Measurements from ENCODE around the gene CNPY1. TPM values are rescaled to one million over a fixed set of nuclear protein-coding genes. Genes with fewer than 3 reads are reported as not detected.

Gene CNPY1
- total RNA-seq, 4 donors from 2014 or later: not detected

DNA sequence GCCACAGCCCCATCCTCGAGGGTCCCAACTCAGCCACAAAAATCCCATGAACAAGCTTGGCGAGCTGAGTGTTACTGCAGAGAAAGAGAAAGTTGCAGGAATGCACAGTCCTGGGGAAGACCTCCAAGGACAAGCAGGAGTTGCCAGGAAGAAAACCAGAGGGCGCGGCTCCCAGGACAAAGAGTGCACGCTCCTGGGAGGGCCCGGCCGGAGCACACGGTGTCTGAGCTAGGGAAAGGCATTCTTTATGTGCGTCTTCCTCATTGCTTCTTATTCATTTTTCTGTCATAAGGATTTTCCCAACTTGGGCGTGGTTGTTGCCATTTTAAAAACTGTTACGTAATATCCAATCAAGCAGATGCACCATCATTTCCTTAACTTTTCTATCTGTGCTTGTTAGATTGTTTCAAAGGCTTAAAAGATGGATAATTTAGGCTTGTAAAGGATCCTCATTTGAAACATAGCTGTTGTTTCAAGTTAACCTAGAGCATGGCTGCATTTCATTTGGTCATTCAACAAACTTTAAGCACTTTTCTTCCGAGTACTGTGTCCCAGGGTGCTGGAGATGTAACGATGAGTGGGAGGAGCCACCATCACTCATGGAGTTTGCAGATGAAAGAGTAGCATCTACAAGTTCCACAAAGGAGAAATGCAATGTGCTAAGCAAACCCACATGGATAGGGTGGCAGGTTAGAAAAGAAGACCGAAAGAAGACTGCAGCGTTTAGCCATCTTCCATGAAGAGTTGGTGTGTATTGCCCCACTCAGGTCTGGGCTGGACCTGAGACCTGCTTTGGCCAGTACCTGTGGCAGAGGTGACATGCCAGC, 5.6 kb upstream of the CNPY1 start:
- in situ Hi-C loops (cut with MboI; ENCODE audit: low pct_ligation_motif_present in 1 of 4, low pct_unique_long_range_greater_than_20kb in 1 of 4, low sequenced_read_pairs in 3 of 4): no loop called here
- Histone ChIP-seq H3K4me1 (no peaks in the 10 kb centered on the region), H3K36me3 (no peaks in the 10 kb centered on the region), H3K27ac (no peak overlapping the region), H3K27me3 (peaks cover 3% of the 10 kb centered on the region), H3K4me3 (no peak overlapping the region), H3K9me3 (no peaks in the 10 kb centered on the region)
- 68 to 72% methylated on average over 5 to 15 of the region's 15 CpGs for WGBS, 2 donors (ENCODE audit: low coverage in 1 of 2)
- intact Hi-C loops (cut with DNase I; ENCODE audit: low total_unique reads): no loop called here
- peak; percentile 16 for DNase-seq
- TF ChIP-seq POLR2AphosphoS5 (IDR thresholded peaks at IDR 0.05) (no peak), EP300 (IDR thresholded peaks at IDR 0.05; ENCODE audit: low read depth) (no peak), POLR2A (IDR thresholded peaks at IDR 0.05) (no peak)
- TF ChIP-seq, protein P1, sequence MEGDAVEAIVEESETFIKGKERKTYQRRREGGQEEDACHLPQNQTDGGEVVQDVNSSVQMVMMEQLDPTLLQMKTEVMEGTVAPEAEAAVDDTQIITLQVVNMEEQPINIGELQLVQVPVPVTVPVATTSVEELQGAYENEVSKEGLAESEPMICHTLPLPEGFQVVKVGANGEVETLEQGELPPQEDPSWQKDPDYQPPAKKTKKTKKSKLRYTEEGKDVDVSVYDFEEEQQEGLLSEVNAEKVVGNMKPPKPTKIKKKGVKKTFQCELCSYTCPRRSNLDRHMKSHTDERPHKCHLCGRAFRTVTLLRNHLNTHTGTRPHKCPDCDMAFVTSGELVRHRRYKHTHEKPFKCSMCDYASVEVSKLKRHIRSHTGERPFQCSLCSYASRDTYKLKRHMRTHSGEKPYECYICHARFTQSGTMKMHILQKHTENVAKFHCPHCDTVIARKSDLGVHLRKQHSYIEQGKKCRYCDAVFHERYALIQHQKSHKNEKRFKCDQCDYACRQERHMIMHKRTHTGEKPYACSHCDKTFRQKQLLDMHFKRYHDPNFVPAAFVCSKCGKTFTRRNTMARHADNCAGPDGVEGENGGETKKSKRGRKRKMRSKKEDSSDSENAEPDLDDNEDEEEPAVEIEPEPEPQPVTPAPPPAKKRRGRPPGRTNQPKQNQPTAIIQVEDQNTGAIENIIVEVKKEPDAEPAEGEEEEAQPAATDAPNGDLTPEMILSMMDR (IDR thresholded peaks at IDR 0.05): no peak

DNA sequence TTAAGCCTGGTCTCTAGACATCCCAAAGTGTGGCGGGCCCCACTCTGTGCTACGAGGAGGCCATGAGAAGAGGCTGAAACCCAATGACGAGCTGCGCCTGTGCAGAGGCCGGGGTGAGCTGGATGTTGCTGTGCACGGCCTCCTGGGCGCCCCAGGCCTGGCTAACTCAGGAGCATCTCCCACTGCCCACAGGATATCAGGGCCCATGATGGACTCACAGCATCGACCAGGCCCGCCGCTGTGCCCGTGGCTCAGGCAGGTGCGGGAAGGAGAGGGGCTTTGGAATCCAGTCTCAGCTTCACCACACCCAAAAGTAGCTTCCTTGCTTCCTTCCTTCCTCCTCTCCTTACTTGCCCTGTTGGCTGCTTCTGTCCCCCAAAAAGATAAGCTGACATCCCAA, 4.6 kb upstream of the CNPY1 start:
- intact Hi-C loops (cut with DNase I; ENCODE audit: low total_unique reads): no loop called here

DNA sequence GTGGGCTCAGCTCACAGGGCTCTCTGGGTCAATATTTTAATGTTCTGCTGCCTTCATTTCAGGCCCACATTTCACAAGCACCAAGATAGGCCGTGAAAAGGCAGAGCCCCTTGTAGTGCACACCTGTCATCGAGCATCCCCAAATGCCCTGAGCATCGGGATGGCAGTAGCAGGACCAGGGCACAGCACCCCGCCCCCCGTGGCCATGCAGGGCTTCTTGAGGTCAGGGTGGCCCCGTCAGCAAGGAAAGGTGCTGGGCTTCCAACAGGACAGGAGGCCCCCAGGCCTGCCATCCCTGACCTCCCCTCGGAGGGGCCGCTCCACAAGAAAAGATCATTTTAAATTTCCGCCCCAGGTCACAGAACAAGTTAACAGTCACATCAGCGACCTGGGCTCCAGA, 2.9 kb upstream of the CNPY1 start:
- Histone ChIP-seq H3K9me3 (no peaks in the 10 kb centered on the region), H3K27ac (no peak overlapping the region), H3K36me3 (no peaks in the 10 kb centered on the region), H3K4me1 (no peaks in the 10 kb centered on the region), H3K4me3 (no peak overlapping the region), H3K27me3 (peaks cover 3% of the 10 kb centered on the region)
- WGBS, 2 donors (ENCODE audit: low coverage in 1 of 2): 93% methylated on average over 10 of the region's 10 CpGs; no CpG with 5 or more reads in 1 of the 2 donors
- no peak for DNase-seq
- in situ Hi-C loops (cut with MboI; ENCODE audit: low pct_ligation_motif_present in 1 of 4, low pct_unique_long_range_greater_than_20kb in 1 of 4, low sequenced_read_pairs in 3 of 4) (no loop called here), intact Hi-C loops (cut with DNase I; ENCODE audit: low total_unique reads) (no loop called here)
- no peak for TF ChIP-seq POLR2AphosphoS5 (IDR thresholded peaks at IDR 0.05)

More for the DNA sequence above, 4.6 kb upstream of the CNPY1 start:
- Histone ChIP-seq H3K4me1 (no peaks in the 10 kb centered on the region), H3K27me3 (peaks cover 3% of the 10 kb centered on the region), H3K27ac (no peak overlapping the region), H3K9me3 (no peaks in the 10 kb centered on the region), H3K36me3 (no peaks in the 10 kb centered on the region), H3K4me3 (no peak overlapping the region)
- 95% methylated on average over 8 of the region's 12 CpGs; no CpG with 5 or more reads in 1 of the 2 donors for WGBS, 2 donors (ENCODE audit: low coverage in 1 of 2)
- in situ Hi-C loops (cut with MboI; ENCODE audit: low pct_ligation_motif_present in 1 of 4, low pct_unique_long_range_greater_than_20kb in 1 of 4, low sequenced_read_pairs in 3 of 4): no loop called here
- DNase-seq: no peak
- TF ChIP-seq POLR2A (IDR thresholded peaks at IDR 0.05) (no peak), EP300 (IDR thresholded peaks at IDR 0.05; ENCODE audit: low read depth) (no peak), POLR2AphosphoS5 (IDR thresholded peaks at IDR 0.05) (no peak)
- TF ChIP-seq, protein P1 (IDR thresholded peaks at IDR 0.05): no peak

DNA sequence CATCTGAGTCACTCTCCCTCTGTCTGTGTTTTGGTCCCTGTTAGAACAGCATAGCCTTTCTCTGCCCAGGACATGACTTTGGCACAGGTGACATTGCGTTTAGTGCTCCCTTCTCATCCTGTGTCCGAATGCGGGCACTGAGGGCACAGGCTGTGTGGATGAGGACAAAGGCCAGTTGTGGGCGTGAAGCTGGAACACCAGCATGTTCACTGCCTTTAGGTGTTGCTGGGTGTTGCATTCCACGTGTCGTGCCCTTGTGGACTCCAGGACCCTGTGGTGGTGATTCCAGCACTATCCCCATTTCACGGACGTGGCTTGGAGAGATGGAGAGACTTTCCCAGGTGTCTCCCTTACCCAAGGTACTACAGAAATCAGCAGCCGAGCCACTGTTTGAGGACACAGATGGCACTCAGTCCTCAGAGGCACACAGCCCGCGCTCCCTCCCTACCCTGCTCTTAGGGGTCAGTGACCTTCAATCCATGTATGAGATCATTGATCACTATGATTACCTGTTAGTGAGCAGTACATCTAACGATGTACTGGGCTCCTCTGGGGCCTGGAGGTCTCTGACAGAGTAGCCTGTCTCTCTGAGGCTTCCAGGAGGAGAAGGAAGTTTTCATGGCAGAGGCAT, 917 bp upstream of the CNPY1 start:
- Histone ChIP-seq H3K36me3 (no peaks in the 10 kb centered on the region), H3K27ac (no peak overlapping the region), H3K4me1 (no peaks in the 10 kb centered on the region), H3K4me3 (no peak overlapping the region), H3K9me3 (no peaks in the 10 kb centered on the region), H3K27me3 (peaks cover 3% of the 10 kb centered on the region)
- TF ChIP-seq POLR2AphosphoS5 (IDR thresholded peaks at IDR 0.05) (no peak), POLR2A (IDR thresholded peaks at IDR 0.05) (no peak), EP300 (IDR thresholded peaks at IDR 0.05; ENCODE audit: low read depth) (no peak)
- TF ChIP-seq, protein P1 (IDR thresholded peaks at IDR 0.05): no peak
- WGBS, 2 donors (ENCODE audit: low coverage in 1 of 2): 81% methylated on average over 12 of the region's 12 CpGs; no CpG with 5 or more reads in 1 of the 2 donors
- no peak for DNase-seq
- intact Hi-C loops (cut with DNase I; ENCODE audit: low total_unique reads) (no loop called here), in situ Hi-C loops (cut with MboI; ENCODE audit: low pct_ligation_motif_present in 1 of 4, low pct_unique_long_range_greater_than_20kb in 1 of 4, low sequenced_read_pairs in 3 of 4) (no loop called here)
